HG02759 (cell line): ENCODE results near the gene DGCR6L.
"Not testable (repeated sequence)": the region's sequence is repeated elsewhere in the genome, so short reads cannot be mapped to it uniquely, and the experiment has no call there.

Experiments used
- ATAC-seq: cut with Tn5 transposase; IDR thresholded peaks from one replicate; pipeline ENCODE4 v1.9.1; 2021; ENCODE audit warnings: mild to moderate bottlenecking, moderate library complexity; ENCODE audit not compliant: unreplicated experiment

DGCR6L gene

DNA sequence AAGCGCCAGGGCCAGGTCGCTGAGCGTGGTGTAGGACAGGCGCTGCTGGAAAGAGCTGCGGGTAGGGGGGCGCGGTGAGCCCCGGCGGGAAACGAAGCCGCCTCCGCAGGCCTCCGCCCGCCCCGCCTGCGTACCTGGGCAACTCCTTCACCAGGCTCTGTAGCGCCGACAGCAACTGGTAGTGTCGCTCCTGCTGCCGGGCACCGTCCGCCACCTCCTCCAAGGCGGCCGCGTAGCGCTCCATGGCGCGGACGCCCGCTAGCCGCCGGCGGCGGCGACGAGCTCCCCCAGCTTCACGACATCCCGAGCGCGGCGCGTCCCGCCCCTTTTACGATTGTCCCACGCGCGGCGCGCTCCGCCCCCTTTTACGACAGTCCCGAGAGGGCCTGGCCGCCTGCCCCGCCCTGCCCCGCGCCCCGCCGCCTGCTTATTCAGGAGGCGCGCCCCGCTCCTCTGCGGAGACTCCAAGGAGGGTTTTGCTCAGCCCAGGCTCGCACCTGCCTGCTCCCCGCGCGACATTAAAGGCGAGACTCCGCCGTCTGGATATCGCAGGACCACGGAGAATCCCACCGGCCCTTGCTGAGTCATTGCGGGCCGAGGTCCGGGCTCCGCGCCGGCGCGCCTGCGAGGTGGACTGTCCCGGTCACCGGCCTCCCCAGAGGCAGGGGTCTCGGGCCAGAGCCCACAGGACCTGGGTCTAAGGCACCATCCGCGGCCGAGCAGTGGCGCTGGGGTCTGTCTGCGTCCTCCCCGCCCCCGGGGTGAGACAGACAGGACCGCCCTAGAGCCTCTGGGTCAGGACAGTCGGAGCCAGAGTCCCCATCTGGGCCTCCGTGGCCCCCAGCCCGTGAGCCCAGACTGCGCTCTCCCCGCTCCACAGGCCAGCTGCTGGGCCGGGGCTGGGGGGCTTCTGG is at the start of gene DGCR6L:
Gene DGCR6L, minus strand, starts transcription at position 316 of the 914 bp plus-strand sequence. Its CDS starts 72 bp downstream, at position 244.
- ATAC-seq: peak; percentile 80

- not testable (repeated sequence) for ATAC-seq
Measured at GRCh38 chr22:20368875-20369274, 49.0 kb upstream of the DGCR6L start.

- ATAC-seq: not testable (repeated sequence)
Measured at GRCh38 chr22:20366841-20367240, 47.0 kb upstream of the DGCR6L start.

DNA sequence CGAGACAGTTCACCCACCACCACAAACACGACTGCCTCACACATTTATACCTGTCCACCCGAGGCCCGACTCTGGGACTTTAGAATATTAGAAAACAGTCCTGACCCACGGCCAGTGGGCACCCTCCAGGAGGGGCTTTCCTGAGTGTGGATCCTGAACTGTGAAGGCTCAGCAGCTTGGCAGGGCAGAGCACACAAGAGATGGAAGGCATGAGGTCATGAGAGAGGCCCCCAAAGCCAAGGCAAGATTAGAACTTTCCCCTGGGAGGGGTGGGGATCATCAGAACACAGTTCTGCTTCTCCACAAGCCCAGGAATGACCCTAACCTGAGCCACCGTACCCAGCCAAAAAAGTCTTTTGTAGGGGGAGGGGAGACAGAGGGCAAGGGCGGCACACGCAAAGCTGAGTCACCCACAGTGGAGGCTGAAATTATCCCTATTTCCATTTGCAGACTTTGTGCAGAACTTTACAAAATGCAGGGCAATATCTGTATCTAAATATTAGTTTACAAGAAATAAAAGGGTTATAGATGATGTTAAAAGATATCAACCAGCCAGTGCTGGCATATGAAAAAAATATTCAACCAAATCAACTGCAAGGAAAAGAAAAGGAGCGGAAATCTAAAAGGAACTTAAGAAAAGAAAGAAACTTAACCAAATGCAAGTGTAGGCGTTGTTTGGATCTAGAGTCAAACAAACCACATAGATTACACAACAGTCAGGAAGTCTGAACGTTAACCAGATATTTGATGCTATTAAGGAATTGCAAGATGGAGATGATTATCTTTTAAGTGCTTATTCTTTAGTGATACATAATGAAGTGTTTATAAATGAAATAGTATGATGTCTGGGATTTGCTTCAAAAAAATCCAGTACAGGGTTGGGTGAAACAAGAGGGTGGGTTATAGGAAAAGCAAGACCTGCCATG is 44.7 kb upstream of the DGCR6L start:
- not testable (repeated sequence) for ATAC-seq

GRCh38 chr22:20362403-20362802 is 42.5 kb upstream of the DGCR6L start:
- ATAC-seq: not testable (repeated sequence)

DNA sequence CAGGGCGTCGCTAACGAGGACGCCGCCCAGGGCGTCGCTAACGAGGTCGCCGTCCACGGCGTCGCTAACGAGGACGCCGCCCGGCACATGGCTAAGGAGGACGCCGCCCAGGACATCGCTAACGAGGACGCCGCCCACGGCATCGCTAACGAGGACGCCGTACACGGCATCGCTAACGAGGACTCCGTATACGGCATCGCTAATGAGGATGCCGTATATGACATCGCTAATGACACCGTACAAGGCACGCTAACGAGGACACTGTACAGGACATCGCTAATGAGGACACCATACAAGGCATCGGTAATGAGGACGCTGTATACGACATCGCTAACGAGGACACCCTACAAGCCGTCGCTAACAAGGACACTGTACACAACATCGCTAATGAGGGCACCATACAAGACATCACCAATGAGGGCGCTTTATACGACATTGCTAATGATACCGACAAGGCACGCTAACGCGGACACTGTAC is 41.9 kb upstream of the DGCR6L start:
- ATAC-seq: not testable (repeated sequence)

GRCh38 chr22:20360866-20361751 is 41.2 kb upstream of the DGCR6L start:
- not testable (repeated sequence) for ATAC-seq

- ATAC-seq: not testable (repeated sequence)
Measured at GRCh38 chr22:20360261-20360660, 40.4 kb upstream of the DGCR6L start.

DNA sequence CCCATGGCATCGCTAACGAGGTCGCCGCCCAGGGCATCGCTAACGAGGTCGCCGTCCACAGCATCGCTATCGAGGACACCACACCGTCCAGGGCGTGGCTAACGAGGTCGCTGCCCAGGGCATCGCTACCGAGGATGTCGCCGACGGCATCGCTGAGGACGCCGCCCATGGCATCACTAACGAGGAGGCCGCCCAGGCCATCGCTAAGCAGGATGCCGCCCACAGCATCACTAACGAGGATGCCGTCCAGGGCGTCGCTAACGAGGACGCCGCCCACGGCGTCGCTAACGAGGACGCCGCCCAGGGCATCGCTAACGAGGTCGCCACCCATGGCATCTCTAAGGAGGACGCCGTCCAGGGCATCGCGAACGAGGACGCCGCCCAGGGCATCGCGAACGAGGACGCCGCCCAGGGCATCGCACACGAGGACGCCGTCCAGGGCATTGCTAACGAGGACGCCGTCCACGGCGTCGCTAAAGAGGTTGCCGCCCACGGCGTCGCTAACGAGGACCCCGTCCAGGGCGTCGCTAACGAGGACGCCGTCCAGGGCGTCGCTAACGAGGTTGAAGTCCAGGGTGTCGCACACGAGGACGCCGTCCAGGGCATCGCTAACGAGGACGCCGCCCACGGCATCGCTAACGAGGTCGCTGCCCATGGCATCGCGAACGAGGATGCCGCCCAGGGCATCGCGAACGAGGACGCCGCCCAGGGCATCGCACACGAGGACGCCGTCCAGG is 38.8 kb upstream of the DGCR6L start:
- ATAC-seq: not testable (repeated sequence)

GRCh38 chr22:20357967-20358366 is 38.1 kb upstream of the DGCR6L start:
- not testable (repeated sequence) for ATAC-seq

GRCh38 chr22:20356906-20357305 is 37.0 kb upstream of the DGCR6L start:
- ATAC-seq: not testable (repeated sequence)

- not testable (repeated sequence) for ATAC-seq
Measured at GRCh38 chr22:20355939-20356636, 36.2 kb upstream of the DGCR6L start.

- no peak for ATAC-seq
Measured at GRCh38 chr22:20354238-20354975, 34.5 kb upstream of the DGCR6L start.

DNA sequence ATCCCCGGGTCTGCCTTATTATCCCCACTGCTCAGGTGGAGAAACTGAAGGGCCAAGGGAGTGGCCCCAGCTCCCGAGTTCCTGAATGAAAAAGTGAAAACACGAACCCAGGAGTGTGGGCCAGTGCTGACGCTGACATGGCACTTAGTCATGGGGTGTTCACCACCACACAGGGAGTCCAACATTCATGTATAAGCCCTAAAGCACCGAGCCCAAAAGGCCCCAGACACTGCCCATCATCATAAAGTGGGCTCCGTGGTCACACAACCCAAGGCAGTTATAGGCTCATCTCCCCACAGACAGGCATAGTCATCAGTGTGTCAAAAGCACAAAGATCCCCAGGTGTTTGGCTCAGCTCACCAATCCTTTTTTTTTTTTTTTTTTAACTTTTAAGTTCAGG is 32.7 kb upstream of the DGCR6L start:
- ATAC-seq: not testable (repeated sequence)

DNA sequence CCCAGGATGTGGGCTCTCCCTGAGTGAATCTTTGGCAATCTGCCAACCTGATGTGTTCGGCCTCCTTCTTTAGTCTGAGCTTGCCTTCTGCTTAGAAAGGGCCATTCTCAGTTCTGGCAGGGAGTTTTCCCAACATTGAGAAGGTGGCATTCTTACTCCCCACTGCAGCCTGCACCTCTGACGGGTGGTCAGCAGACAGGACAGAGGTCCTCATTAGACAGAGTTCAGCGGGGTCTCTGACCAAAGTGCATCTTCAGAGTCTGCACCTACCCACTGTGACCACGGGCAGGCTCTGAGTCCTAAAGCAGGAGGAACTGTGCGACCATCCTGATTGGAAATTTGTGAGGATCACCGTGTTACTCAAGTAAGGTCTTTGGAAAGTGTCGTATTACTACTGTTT is 26.7 kb upstream of the DGCR6L start:
- not testable (repeated sequence) for ATAC-seq

DNA sequence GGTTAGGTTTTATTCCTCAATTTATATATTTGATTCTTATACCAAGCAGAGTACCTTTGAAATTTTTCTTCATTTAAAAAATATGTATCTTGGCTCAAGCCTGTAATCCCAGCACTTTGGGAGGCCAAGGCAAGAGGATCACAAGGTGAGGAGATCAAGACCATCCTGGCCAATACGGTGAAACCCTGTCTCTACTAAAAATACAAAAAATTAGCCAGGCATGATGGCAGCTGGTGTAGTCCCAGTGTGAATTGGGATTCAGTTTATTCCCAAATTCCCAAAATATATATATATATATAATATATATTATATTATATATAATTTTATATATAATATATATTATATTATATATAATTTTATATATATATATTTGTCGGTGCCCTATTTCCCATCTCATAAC is 18.4 kb upstream of the DGCR6L start:
- ATAC-seq: not testable (repeated sequence)

- not testable (repeated sequence) for ATAC-seq
Measured at GRCh38 chr22:20337807-20338206, 17.9 kb upstream of the DGCR6L start.

DNA sequence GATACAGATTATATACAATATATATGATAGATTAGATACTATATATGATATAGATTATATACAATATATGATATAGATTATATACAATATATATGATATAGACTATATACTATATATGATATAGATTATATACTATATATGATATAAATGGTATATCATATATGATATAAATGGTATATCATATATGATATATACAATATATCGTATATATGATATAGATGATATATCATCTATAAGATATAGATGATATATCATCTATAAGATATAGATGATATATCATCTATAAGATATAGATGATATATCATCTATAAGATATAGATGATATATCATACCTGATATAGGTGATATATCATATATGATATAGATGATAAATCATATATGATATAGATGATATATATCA is 16.7 kb upstream of the DGCR6L start:
- not testable (repeated sequence) for ATAC-seq
